Activated CD8-positive, alpha-beta memory T cell treated with anti-CD3 and anti-CD28 coated beads, Interleukin-2, amount 50 U/mL, for 1 hour (primary cell): Measurements from ENCODE around the gene TENM3.

Source experiments
- DNase-seq: peaks from one replicate; pipeline ENCODE4 v3.0.0-alpha.2; 2020; ENCODE audit errors: extremely low read depth

The TENM3 gene

GRCh38 chr4:182842759-182843390 is 599.7 kb downstream of the TENM3 start:
- no peak for DNase-seq

GRCh38 chr4:182843808-182844325 is 600.7 kb downstream of the TENM3 start:
- no peak for DNase-seq

- no peak for DNase-seq
Measured at GRCh38 chr4:182845618-182846017, 602.4 kb downstream of the TENM3 start.

- no peak for DNase-seq
Measured at GRCh38 chr4:182846036-182846435, 602.8 kb downstream of the TENM3 start.

- no peak for DNase-seq
Measured at GRCh38 chr4:182847576-182848450, 604.6 kb downstream of the TENM3 start.

- DNase-seq, result no peak
Measured at GRCh38 chr4:182848685-182849084, 605.5 kb downstream of the TENM3 start.
